ENCODE data around the gene EIF4A2.
"Not testable (repeated sequence)": the region's sequence is repeated elsewhere in the genome, so short reads cannot be mapped to it uniquely, and the experiment has no call there.

The EIF4A2 gene

GRCh38 chr3:186798239-186798874 lies 15.0 kb downstream of the EIF4A2 start:
- DNase-seq: no peak
- Histone ChIP-seq H3K27me3 (replicated peaks) (no peaks in the 10 kb centered on the region), H3K27ac (no peak overlapping the region), H3K4me3 (ENCODE audit: low read depth, low read length) (no peak overlapping the region), H3K36me3 (replicated peaks) (peaks cover 9% of the 10 kb centered on the region)
- in situ Hi-C loops (cut with HindIII; ENCODE audit: low pct_ligation_motif_present, low sequenced_read_pairs): no loop called here
- TF ChIP-seq, protein P1, sequence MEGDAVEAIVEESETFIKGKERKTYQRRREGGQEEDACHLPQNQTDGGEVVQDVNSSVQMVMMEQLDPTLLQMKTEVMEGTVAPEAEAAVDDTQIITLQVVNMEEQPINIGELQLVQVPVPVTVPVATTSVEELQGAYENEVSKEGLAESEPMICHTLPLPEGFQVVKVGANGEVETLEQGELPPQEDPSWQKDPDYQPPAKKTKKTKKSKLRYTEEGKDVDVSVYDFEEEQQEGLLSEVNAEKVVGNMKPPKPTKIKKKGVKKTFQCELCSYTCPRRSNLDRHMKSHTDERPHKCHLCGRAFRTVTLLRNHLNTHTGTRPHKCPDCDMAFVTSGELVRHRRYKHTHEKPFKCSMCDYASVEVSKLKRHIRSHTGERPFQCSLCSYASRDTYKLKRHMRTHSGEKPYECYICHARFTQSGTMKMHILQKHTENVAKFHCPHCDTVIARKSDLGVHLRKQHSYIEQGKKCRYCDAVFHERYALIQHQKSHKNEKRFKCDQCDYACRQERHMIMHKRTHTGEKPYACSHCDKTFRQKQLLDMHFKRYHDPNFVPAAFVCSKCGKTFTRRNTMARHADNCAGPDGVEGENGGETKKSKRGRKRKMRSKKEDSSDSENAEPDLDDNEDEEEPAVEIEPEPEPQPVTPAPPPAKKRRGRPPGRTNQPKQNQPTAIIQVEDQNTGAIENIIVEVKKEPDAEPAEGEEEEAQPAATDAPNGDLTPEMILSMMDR (IDR thresholded peaks at IDR 0.05; ENCODE audit: low read depth, low read length, missing control alignments): no peak

- Histone ChIP-seq H3K4me3 (ENCODE audit: low read depth, low read length) (no peak overlapping the region), H3K36me3 (replicated peaks) (peaks cover 9% of the 10 kb centered on the region), H3K27me3 (replicated peaks) (no peaks in the 10 kb centered on the region), H3K27ac (no peak overlapping the region)
- TF ChIP-seq, protein P1 (IDR thresholded peaks at IDR 0.05; ENCODE audit: low read depth, low read length, missing control alignments): no peak
- in situ Hi-C loops (cut with HindIII; ENCODE audit: low pct_ligation_motif_present, low sequenced_read_pairs): loop anchor here (25.0 kb wide), 1 partner anchor 188 kb away; the partner anchor contains the start of gene AHSG
- DNase-seq: no peak
These were observed 16.9 kb downstream of the EIF4A2 start for GRCh38 chr3:186800285-186800684.

DNA sequence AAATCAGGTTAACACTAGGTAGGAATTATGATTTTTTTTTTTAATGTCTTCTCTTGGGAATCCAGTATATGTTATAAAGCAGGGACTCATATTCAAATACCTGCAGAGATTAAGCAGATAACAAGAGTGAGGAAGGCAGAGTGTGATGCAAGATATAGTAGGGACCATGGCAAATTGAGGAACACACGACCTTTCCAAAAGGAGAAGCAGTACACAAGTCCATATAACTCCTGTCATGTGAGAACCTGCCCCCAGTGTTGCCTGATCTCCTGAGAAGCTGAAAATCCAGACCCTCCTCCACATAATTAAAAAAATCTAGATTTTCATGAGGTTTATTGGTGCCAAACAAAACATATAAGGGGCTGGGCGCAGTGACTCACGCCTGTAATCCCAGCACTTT lies 19.3 kb downstream of the EIF4A2 start:
- Histone ChIP-seq H3K36me3 (replicated peaks) (peaks cover 5% of the 10 kb centered on the region), H3K27me3 (replicated peaks) (no peaks in the 10 kb centered on the region), H3K27ac (no peak overlapping the region), H3K4me3 (ENCODE audit: low read depth, low read length) (no peak overlapping the region)
- in situ Hi-C loops (cut with HindIII; ENCODE audit: low pct_ligation_motif_present, low sequenced_read_pairs): loop anchor here (25.0 kb wide), 1 partner anchor 190 kb away; the partner anchor contains the start of gene AHSG
- DNase-seq: no peak
- TF ChIP-seq, protein P1 (IDR thresholded peaks at IDR 0.05; ENCODE audit: low read depth, low read length, missing control alignments): no peak

- not testable (repeated sequence) for H3K27me3 ChIP-seq (replicated peaks); H3K4me3 ChIP-seq (ENCODE audit: low read depth, low read length); H3K27ac ChIP-seq; DNase-seq; H3K36me3 ChIP-seq (replicated peaks)
- in situ Hi-C loops (cut with HindIII; ENCODE audit: low pct_ligation_motif_present, low sequenced_read_pairs): loop anchor here (25.0 kb wide), 1 partner anchor 191 kb away; the partner anchor contains the start of gene AHSG
These were observed 20.1 kb downstream of the EIF4A2 start for GRCh38 chr3:186803447-186803846.

DNA sequence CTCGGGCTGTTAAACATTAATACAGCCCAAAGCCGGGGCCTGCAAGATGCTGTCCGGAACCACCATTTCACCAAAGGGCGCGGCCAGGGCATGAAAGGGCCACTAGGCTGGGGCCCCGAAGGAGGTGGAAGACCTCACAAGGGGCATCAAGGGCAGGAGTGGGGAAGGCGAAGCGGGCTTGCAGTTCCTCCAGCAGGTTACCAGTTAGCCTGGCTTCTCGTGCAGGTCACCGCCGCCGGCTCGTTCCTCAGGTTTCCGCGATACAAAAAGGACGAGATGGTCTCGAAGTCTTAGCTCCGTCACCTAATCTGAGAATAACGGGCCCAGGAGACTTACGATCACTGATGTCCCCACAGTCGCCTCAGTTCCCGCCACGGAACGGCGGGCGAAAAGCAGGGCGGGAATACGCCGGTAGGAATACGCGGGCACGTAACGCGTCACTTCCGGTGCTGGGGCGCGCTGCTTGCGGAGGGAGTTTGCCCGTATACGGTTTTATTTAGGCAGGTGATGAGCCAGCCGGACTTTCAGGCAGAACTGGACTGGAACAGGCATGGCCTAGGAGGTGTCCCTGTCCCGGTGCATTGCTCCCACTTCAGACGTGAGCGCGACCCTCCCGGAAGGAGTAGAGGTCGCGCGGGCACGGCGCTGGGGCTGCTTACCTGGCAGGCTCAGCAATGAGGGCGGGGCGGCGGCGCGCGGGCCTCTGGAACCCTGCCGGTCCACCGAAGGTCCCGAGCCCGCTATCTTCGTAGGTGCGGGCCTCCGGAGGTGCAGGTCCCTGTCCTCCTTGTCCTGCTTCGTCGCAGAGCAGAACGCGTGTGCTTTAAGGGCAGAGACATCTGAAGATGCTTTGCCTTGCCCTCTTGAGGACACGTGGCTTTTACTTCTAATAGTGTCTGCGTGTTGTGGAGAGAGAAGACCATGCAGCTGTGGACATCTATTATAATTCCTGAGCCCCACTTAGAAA lies 23.0 kb downstream of the EIF4A2 start, which contains the start of gene RFC4:
RFC4 (minus strand) TSS at position 394 of the 967 bp plus-strand sequence. CDS start 1,769 bp downstream, outside the sequence.
- H3K36me3 ChIP-seq (replicated peaks): no peaks in the 10 kb centered on the region
- peak; percentile 57 for DNase-seq
- TF ChIP-seq, protein P1 (IDR thresholded peaks at IDR 0.05; ENCODE audit: low read depth, low read length, missing control alignments): no peak
- peak within 1 kb of the TSS; percentile 58 for H3K27ac ChIP-seq
- H3K27me3 ChIP-seq (replicated peaks): no peaks in the 10 kb centered on the region
- in situ Hi-C loops (cut with HindIII; ENCODE audit: low pct_ligation_motif_present, low sequenced_read_pairs): loop anchor here (25.0 kb wide), 1 partner anchor 194 kb away; the partner anchor contains the start of gene AHSG
- H3K4me3 ChIP-seq (ENCODE audit: low read depth, low read length): peak within 1 kb of the TSS; percentile 88

DNA sequence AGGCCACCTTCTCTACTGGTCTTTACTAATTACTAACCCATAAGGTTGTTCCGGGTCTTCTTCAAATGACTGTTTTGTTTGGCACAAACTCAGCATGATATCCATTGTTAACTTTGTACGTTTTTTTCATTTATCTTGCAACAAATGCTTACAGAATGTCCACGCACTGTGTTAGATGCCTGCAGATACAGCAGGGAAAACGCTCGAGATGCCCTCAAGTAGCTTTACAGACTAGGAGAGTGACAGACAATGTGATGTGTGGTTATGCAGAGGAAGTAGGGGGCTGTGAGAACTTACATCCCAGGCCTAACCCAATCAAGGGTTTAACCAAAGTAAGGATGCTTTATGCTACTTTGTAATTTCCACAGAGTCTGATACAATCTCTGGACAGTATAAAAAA lies 23.9 kb downstream of the EIF4A2 start:
- in situ Hi-C loops (cut with HindIII; ENCODE audit: low pct_ligation_motif_present, low sequenced_read_pairs): loop anchor here (25.0 kb wide), 1 partner anchor 195 kb away; the partner anchor contains the start of gene AHSG
- TF ChIP-seq, protein P1 (IDR thresholded peaks at IDR 0.05; ENCODE audit: low read depth, low read length, missing control alignments): no peak
- no peak overlapping the region for H3K27ac ChIP-seq
- peak overlapping the region; percentile 88 for H3K4me3 ChIP-seq (ENCODE audit: low read depth, low read length)
- no peaks in the 10 kb centered on the region for H3K27me3 ChIP-seq (replicated peaks)
- no peak for DNase-seq
- no peaks in the 10 kb centered on the region for H3K36me3 ChIP-seq (replicated peaks)

Data from brain microvascular endothelial cell (primary cell).